Mucosa of stomach (tissue), 1 donor: Measurements from ENCODE around the gene KCNC4.

Experiments used
- H3K27me3 ChIP-seq: one replicate; pipeline ENCODE4 v1.7.0; 2013; ENCODE audit warnings: mild to moderate bottlenecking, low read length; ENCODE audit not compliant: control insufficient read depth, insufficient read depth
- H3K36me3 ChIP-seq: one replicate; pipeline ENCODE4 v1.7.0; 2013; ENCODE audit warnings: low read length; ENCODE audit not compliant: control insufficient read depth, insufficient read depth
- H3K4me1 ChIP-seq: one replicate; pipeline ENCODE4 v1.7.0; 2013; ENCODE audit warnings: mild to moderate bottlenecking, low read length; ENCODE audit not compliant: control insufficient read depth, insufficient read depth
- H3K4me3 ChIP-seq: one replicate; pipeline ENCODE4 v1.7.0; 2013; ENCODE audit warnings: low read length
- H3K9ac ChIP-seq: one replicate; pipeline ENCODE4 v1.7.0; 2013; ENCODE audit warnings: mild to moderate bottlenecking, low read length, moderate library complexity
- H3K9me3 ChIP-seq: one replicate; pipeline ENCODE4 v1.7.0; 2013; ENCODE audit warnings: mild to moderate bottlenecking, low read length, moderate library complexity; ENCODE audit not compliant: control insufficient read depth
- donor health status: Pancreatic carcinoma.

Gene KCNC4

GRCh38 chr1:110195196-110195595 is 14.9 kb upstream of the KCNC4 start:
- Histone ChIP-seq H3K9ac (no peak overlapping the region), H3K4me3 (no peak overlapping the region), H3K36me3 (no peaks in the 10 kb centered on the region), H3K27me3 (no peaks in the 10 kb centered on the region), H3K9me3 (no peaks in the 10 kb centered on the region), H3K4me1 (peaks cover 2% of the 10 kb centered on the region)

GRCh38 chr1:110196917-110197765 is 13.0 kb upstream of the KCNC4 start:
- no peaks in the 10 kb centered on the region for H3K4me1 ChIP-seq
- no peaks in the 10 kb centered on the region for H3K36me3 ChIP-seq
- H3K9me3 ChIP-seq = no peaks in the 10 kb centered on the region
- no peaks in the 10 kb centered on the region for H3K27me3 ChIP-seq
- H3K4me3 ChIP-seq = no peak overlapping the region
- no peak overlapping the region for H3K9ac ChIP-seq

GRCh38 chr1:110197905-110198629 is 12.0 kb upstream of the KCNC4 start:
- no peak overlapping the region for H3K9ac ChIP-seq
- H3K4me1 ChIP-seq = peaks cover 4% of the 10 kb centered on the region
- no peak overlapping the region for H3K4me3 ChIP-seq
- no peaks in the 10 kb centered on the region for H3K27me3 ChIP-seq
- no peaks in the 10 kb centered on the region for H3K36me3 ChIP-seq
- H3K9me3 ChIP-seq = no peaks in the 10 kb centered on the region

- Histone ChIP-seq H3K27me3 (no peaks in the 10 kb centered on the region), H3K4me3 (no peak overlapping the region), H3K4me1 (peaks cover 11% of the 10 kb centered on the region), H3K36me3 (no peaks in the 10 kb centered on the region), H3K9ac (no peak overlapping the region), H3K9me3 (no peaks in the 10 kb centered on the region)
These were observed 11.4 kb upstream of the KCNC4 start for GRCh38 chr1:110198746-110199145.

- Histone ChIP-seq H3K9ac (no peak overlapping the region), H3K27me3 (no peaks in the 10 kb centered on the region), H3K4me3 (no peak overlapping the region), H3K36me3 (no peaks in the 10 kb centered on the region), H3K9me3 (no peaks in the 10 kb centered on the region), H3K4me1 (peaks cover 12% of the 10 kb centered on the region)
These were observed 9.9 kb upstream of the KCNC4 start for GRCh38 chr1:110200190-110200589.

- Histone ChIP-seq H3K27me3 (no peaks in the 10 kb centered on the region), H3K9ac (no peak overlapping the region), H3K4me3 (no peak overlapping the region), H3K9me3 (no peaks in the 10 kb centered on the region), H3K4me1 (peaks cover 12% of the 10 kb centered on the region), H3K36me3 (no peaks in the 10 kb centered on the region)
These were observed 9.4 kb upstream of the KCNC4 start for GRCh38 chr1:110200666-110201065.

- H3K4me3 ChIP-seq = no peak overlapping the region
- H3K36me3 ChIP-seq = no peaks in the 10 kb centered on the region
- no peak overlapping the region for H3K9ac ChIP-seq
- H3K4me1 ChIP-seq = peaks cover 12% of the 10 kb centered on the region
- no peaks in the 10 kb centered on the region for H3K27me3 ChIP-seq
- H3K9me3 ChIP-seq = no peaks in the 10 kb centered on the region
These were observed 8.8 kb upstream of the KCNC4 start for GRCh38 chr1:110201157-110201825.

- no peaks in the 10 kb centered on the region for H3K9me3 ChIP-seq
- H3K4me1 ChIP-seq = peaks cover 12% of the 10 kb centered on the region
- H3K9ac ChIP-seq = no peak overlapping the region
- no peak overlapping the region for H3K4me3 ChIP-seq
- no peaks in the 10 kb centered on the region for H3K27me3 ChIP-seq
- no peaks in the 10 kb centered on the region for H3K36me3 ChIP-seq
These were observed 7.0 kb upstream of the KCNC4 start for GRCh38 chr1:110203021-110203661.

- Histone ChIP-seq H3K36me3 (no peaks in the 10 kb centered on the region), H3K27me3 (no peaks in the 10 kb centered on the region), H3K4me1 (peaks cover 22% of the 10 kb centered on the region), H3K4me3 (no peak overlapping the region), H3K9ac (no peak overlapping the region), H3K9me3 (no peaks in the 10 kb centered on the region)
These were observed 5.0 kb upstream of the KCNC4 start for GRCh38 chr1:110205156-110205555.

- H3K9me3 ChIP-seq = no peaks in the 10 kb centered on the region
- H3K36me3 ChIP-seq = no peaks in the 10 kb centered on the region
- peaks cover 22% of the 10 kb centered on the region for H3K4me1 ChIP-seq
- no peak overlapping the region for H3K4me3 ChIP-seq
- H3K9ac ChIP-seq = no peak overlapping the region
- no peaks in the 10 kb centered on the region for H3K27me3 ChIP-seq
These were observed 4.4 kb upstream of the KCNC4 start for GRCh38 chr1:110205591-110206155.

- Histone ChIP-seq H3K36me3 (no peaks in the 10 kb centered on the region), H3K27me3 (peaks cover 7% of the 10 kb centered on the region), H3K9me3 (no peaks in the 10 kb centered on the region), H3K9ac (no peak overlapping the region), H3K4me3 (no peak overlapping the region), H3K4me1 (peaks cover 29% of the 10 kb centered on the region)
These were observed 3.7 kb upstream of the KCNC4 start for GRCh38 chr1:110206261-110206920.
